MCF 10A (cell line): Measurements from ENCODE around the gene LPP. TPM values are rescaled to one million over a fixed set of nuclear protein-coding genes. Genes with fewer than 3 reads are reported as not detected.

Experiments
- BruUV-seq: library from RNA; stranded (reverse); fragments of 400-500 nt; replicated peaks from 2 replicates; lab custom pipeline; 2021; lab: Mats Ljungman, UMichigan
- CTCF ChIA-PET: fragments of 300-600 bp; sonication (Branson Sonifier 250); formaldehyde crosslinking; extraction: SDS; loops from one replicate; lab custom pipeline; 2021; ENCODE audit warnings: antibody characterized with exemption, inconsistent platforms; lab: Yijun Ruan, JAX
- POLR2A ChIA-PET: fragments of 300-600, 350-650 bp; sonication (Branson Sonifier 250); formaldehyde crosslinking; extraction: SDS; loops from one replicate; lab custom pipeline; 2020; ENCODE audit warnings: antibody characterized with exemption, inconsistent platforms; lab: Yijun Ruan, JAX
- DNase-seq: peaks from one replicate; pipeline ENCODE4 v3.0.0-alpha.2; 2018; ENCODE audit not compliant: unreplicated experiment
- H3K27ac Mint-ChIP-seq: one replicate; pipeline ENCODE4 v1.8.0; 2022; ENCODE audit warnings: mild to moderate bottlenecking, low read depth, mixed read lengths; ENCODE audit not compliant: unreplicated experiment
- H3K27me3 Mint-ChIP-seq: one replicate; pipeline ENCODE4 v1.8.0; 2022; ENCODE audit warnings: mixed read lengths; ENCODE audit not compliant: insufficient read depth, unreplicated experiment
- H3K36me3 Mint-ChIP-seq: one replicate; pipeline ENCODE4 v1.8.0; 2022; ENCODE audit warnings: mild to moderate bottlenecking, moderate library complexity, mixed read lengths; ENCODE audit not compliant: insufficient read depth, unreplicated experiment
- H3K4me1 Mint-ChIP-seq: one replicate; pipeline ENCODE4 v1.8.0; 2022; ENCODE audit warnings: mixed read lengths; ENCODE audit not compliant: insufficient read depth, unreplicated experiment
- H3K4me3 Mint-ChIP-seq: one replicate; pipeline ENCODE4 v1.8.0; 2022; ENCODE audit warnings: mild to moderate bottlenecking, moderate library complexity, mixed read lengths; ENCODE audit not compliant: unreplicated experiment
- H3K9me3 Mint-ChIP-seq: one replicate; pipeline ENCODE4 v1.8.0; 2022; ENCODE audit warnings: mixed read lengths; ENCODE audit not compliant: unreplicated experiment
- CTCF ChIP-seq: fragments of 200-600 bp; IDR thresholded peaks from one replicate; pipeline ENCODE4 v1.8.0; 2022; ENCODE audit warnings: antibody characterized with exemption, mild to moderate bottlenecking; ENCODE audit not compliant: unreplicated experiment
- intact Hi-C: fragments of 100-400 bp; cut with micrococcal nuclease; formaldehyde crosslinking; loops from 2 replicates; pipeline ENCODE4 v1.14.1; 2022
- total RNA-seq: library from RNA; stranded (reverse); gene quantifications from 2 replicates; pipeline ENCODE4 v1.2.3, GENCODE V29; 2022

The LPP gene
- total RNA-seq, 1 experiment from 2014 or later, result 117 TPM

DNA sequence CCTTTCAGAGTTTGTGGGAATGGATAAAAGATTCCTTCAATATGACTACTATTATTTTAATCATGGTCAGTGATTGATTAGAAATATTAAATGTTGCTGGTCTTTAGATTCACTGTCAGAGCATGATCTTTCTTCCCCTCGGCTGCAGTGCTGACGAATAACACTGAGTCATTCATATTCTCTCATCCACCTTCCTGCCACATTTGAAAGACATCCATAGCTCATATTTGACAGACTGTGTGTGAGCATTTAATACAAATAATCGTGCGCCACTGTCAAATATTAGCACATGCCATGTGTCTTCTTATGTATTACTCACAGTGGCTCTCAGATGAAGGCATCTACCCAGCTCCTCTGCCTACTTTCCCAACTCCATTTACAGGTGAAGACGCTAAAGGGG, 541.3 kb downstream of the LPP start:
- no peaks in the 10 kb centered on the region for H3K9me3 Mint-ChIP-seq
- H3K27me3 Mint-ChIP-seq, result no peaks in the 10 kb centered on the region
- no peak for TF ChIP-seq CTCF
- ChIA-PET POLR2A (interaction anchor here (0.6 to 2.1 kb wide), 6 partner anchors 20 to 777 kb away, joined by 3 to 7 read pairs (median 4); no protein-coding TSS in a partner anchor), CTCF (interaction anchor here (1.5 kb wide), 1 partner anchor 955 kb away, joined by 4 read pairs; no protein-coding TSS in a partner anchor)
- no TSS peak for BruUV-seq
- H3K27ac Mint-ChIP-seq, result peak overlapping the region; percentile 9
- H3K4me3 Mint-ChIP-seq, result no peak overlapping the region
- peak; percentile 64 for DNase-seq
- peaks cover 7% of the 10 kb centered on the region for H3K4me1 Mint-ChIP-seq
- peaks cover 5% of the 10 kb centered on the region for H3K36me3 Mint-ChIP-seq
- intact Hi-C loops, result no loop called here

- POLR2A ChIA-PET, result interaction anchor here (0.7 kb wide), 2 partner anchors 11 to 631 kb away, joined by 3 read pairs; no protein-coding TSS in a partner anchor
- no peak overlapping the region for H3K4me3 Mint-ChIP-seq
- no peaks in the 10 kb centered on the region for H3K27me3 Mint-ChIP-seq
- H3K4me1 Mint-ChIP-seq, result peaks cover 7% of the 10 kb centered on the region
- no TSS peak for BruUV-seq
- no peak for DNase-seq
- H3K27ac Mint-ChIP-seq, result no peak overlapping the region
- H3K36me3 Mint-ChIP-seq, result peaks cover 5% of the 10 kb centered on the region
- intact Hi-C loops, result no loop called here
- H3K9me3 Mint-ChIP-seq, result no peaks in the 10 kb centered on the region
- no peak for TF ChIP-seq CTCF
- CTCF ChIA-PET, result interaction anchor here (0.7 kb wide), 1 partner anchor 133 kb away, joined by 3 read pairs; no protein-coding TSS in a partner anchor
These were observed 543.2 kb downstream of the LPP start for GRCh38 chr3:188697127-188697526.

GRCh38 chr3:188698436-188698835, 544.5 kb downstream of the LPP start:
- BruUV-seq, result no TSS peak
- Mint-ChIP-seq H3K9me3 (no peaks in the 10 kb centered on the region), H3K27me3 (no peaks in the 10 kb centered on the region), H3K4me3 (no peak overlapping the region), H3K27ac (no peak overlapping the region), H3K4me1 (peaks cover 7% of the 10 kb centered on the region), H3K36me3 (peaks cover 5% of the 10 kb centered on the region)
- ChIA-PET CTCF (interaction anchor here (1.2 kb wide), 1 partner anchor 102 kb away, joined by 4 read pairs; no protein-coding TSS in a partner anchor), POLR2A (interaction anchor here (0.6 kb wide), 2 partner anchors 42 to 261 kb away, joined by 3 read pairs; no protein-coding TSS in a partner anchor)
- no peak for TF ChIP-seq CTCF
- intact Hi-C loops, result no loop called here
- no peak for DNase-seq

GRCh38 chr3:188700501-188700900, 546.5 kb downstream of the LPP start:
- no peak for TF ChIP-seq CTCF
- ChIA-PET POLR2A (no interaction called here), CTCF (no interaction called here)
- no peak for DNase-seq
- intact Hi-C loops, result no loop called here
- no peaks in the 10 kb centered on the region for H3K9me3 Mint-ChIP-seq
- H3K36me3 Mint-ChIP-seq, result no peaks in the 10 kb centered on the region
- no peak overlapping the region for H3K27ac Mint-ChIP-seq
- peaks cover under 1% of the 10 kb centered on the region for H3K4me1 Mint-ChIP-seq
- H3K27me3 Mint-ChIP-seq, result no peaks in the 10 kb centered on the region
- H3K4me3 Mint-ChIP-seq, result no peak overlapping the region
- BruUV-seq, result no TSS peak
